GM19397 (cell line): ENCODE results near the gene DIPK1C.
"Not testable (repeated sequence)": the region's sequence is repeated elsewhere in the genome, so short reads cannot be mapped to it uniquely, and the experiment has no call there.

Experiments
- ATAC-seq: cut with Tn5 transposase; IDR thresholded peaks from one replicate; pipeline ENCODE4 v1.9.1; 2021; ENCODE audit warnings: mild to moderate bottlenecking, moderate library complexity; ENCODE audit not compliant: unreplicated experiment

Gene DIPK1C

GRCh38 chr18:74457043-74457724 lies at the start of gene DIPK1C:
Gene DIPK1C (minus strand): TSS chr18:74457308. CDS start chr18:74457259, 49 bp downstream.
- ATAC-seq: no peak

GRCh38 chr18:74506448-74507084 lies 49.5 kb upstream of the DIPK1C start:
- ATAC-seq: no peak

- no peak for ATAC-seq
These were observed 48.7 kb upstream of the DIPK1C start for GRCh38 chr18:74505776-74506175.

- no peak for ATAC-seq
These were observed 46.0 kb upstream of the DIPK1C start for GRCh38 chr18:74503137-74503536.

GRCh38 chr18:74501386-74501785 lies 44.3 kb upstream of the DIPK1C start:
- no peak for ATAC-seq

- ATAC-seq: not testable (repeated sequence)
These were observed 43.7 kb upstream of the DIPK1C start for GRCh38 chr18:74500774-74501173.

- ATAC-seq: no peak
These were observed 43.3 kb upstream of the DIPK1C start for GRCh38 chr18:74500372-74500771.

- ATAC-seq: peak; percentile 26
These were observed 42.5 kb upstream of the DIPK1C start for GRCh38 chr18:74499633-74500032.

- peak; percentile 26 for ATAC-seq
These were observed 41.9 kb upstream of the DIPK1C start for GRCh38 chr18:74498712-74499627.

- no peak for ATAC-seq
These were observed 40.7 kb upstream of the DIPK1C start for GRCh38 chr18:74497778-74498177.

GRCh38 chr18:74497324-74497676 lies 40.2 kb upstream of the DIPK1C start:
- no peak for ATAC-seq

GRCh38 chr18:74496508-74497323 lies 39.6 kb upstream of the DIPK1C start:
- ATAC-seq: peak; percentile 27

- peak; percentile 82 for ATAC-seq
These were observed 38.7 kb upstream of the DIPK1C start, which contains the start of gene CNDP2 for GRCh38 chr18:74495581-74496507. Gene CNDP2 (plus strand): TSS chr18:74496363. CDS start chr18:74499974, 3,611 bp downstream.

- ATAC-seq: no peak
These were observed 37.4 kb upstream of the DIPK1C start for GRCh38 chr18:74494514-74494913.

- no peak for ATAC-seq
These were observed 36.6 kb upstream of the DIPK1C start for GRCh38 chr18:74493689-74494088.

GRCh38 chr18:74492259-74492658 lies 35.2 kb upstream of the DIPK1C start:
- ATAC-seq: no peak

GRCh38 chr18:74489676-74490075 lies 32.6 kb upstream of the DIPK1C start:
- ATAC-seq: no peak

- ATAC-seq: no peak
These were observed 31.8 kb upstream of the DIPK1C start for GRCh38 chr18:74488864-74489263.

GRCh38 chr18:74488354-74488753 lies 31.2 kb upstream of the DIPK1C start:
- ATAC-seq: no peak
